HG02571 (cell line): ENCODE results near the gene SMTNL1.

Experiments used
- ATAC-seq: cut with Tn5 transposase; IDR thresholded peaks from one replicate; pipeline ENCODE4 v1.9.1; 2021; ENCODE audit warnings: mild to moderate bottlenecking, moderate library complexity; ENCODE audit not compliant: unreplicated experiment

The SMTNL1 gene

GRCh38 chr11:57586711-57587245 lies 49.4 kb downstream of the SMTNL1 start:
- no peak for ATAC-seq

- no peak for ATAC-seq
Measured at GRCh38 chr11:57588046-57588710, 50.8 kb downstream of the SMTNL1 start.

- no peak for ATAC-seq
Measured at GRCh38 chr11:57596266-57596885, 59.0 kb downstream of the SMTNL1 start.

GRCh38 chr11:57597461-57597915 lies 60.1 kb downstream of the SMTNL1 start, which contains the start of gene SERPING1:
Gene SERPING1, plus strand, starts transcription at chr11:57597685. Its CDS starts 586 bp downstream, at chr11:57598271.
- ATAC-seq: no peak

- ATAC-seq: no peak
Measured at GRCh38 chr11:57597916-57598830, 60.8 kb downstream of the SMTNL1 start.

GRCh38 chr11:57598831-57599155 lies 61.4 kb downstream of the SMTNL1 start:
- ATAC-seq: no peak

- ATAC-seq: no peak
Measured at GRCh38 chr11:57599381-57599780, 62.0 kb downstream of the SMTNL1 start.
